Stimulated activated effector memory CD8-positive, alpha-beta T cell treated with anti-CD3 and anti-CD28 coated beads, Interleukin-12 subunit alpha, Interleukin-12 subunit beta, amount 100 ng/mL, for 72 hours (primary cell): Measurements from ENCODE around the gene GAB3.

ENCODE experiments used
- ATAC-seq: fragments of 150-1000 bp; cut with Tn5 transposase; 2 replicates; pipeline ENCODE4 v1.10.0; 2021
- DNase-seq, 2 donors: peaks; one replicate each; pipeline ENCODE4 v3.0.0; 2021 to 2022; ENCODE audit warnings: low spot score in 2 of 2
- H3K27ac Mint-ChIP-seq: one replicate; pipeline ENCODE4 v1.8.0; 2022; ENCODE audit warnings: mild to moderate bottlenecking, mixed read lengths
- H3K36me3 Mint-ChIP-seq: one replicate; pipeline ENCODE4 v1.8.0; 2022; ENCODE audit warnings: mild to moderate bottlenecking, mixed read lengths
- H3K4me1 Mint-ChIP-seq: one replicate; pipeline ENCODE4 v1.8.0; 2022; ENCODE audit warnings: mixed read lengths
- H3K4me3 Mint-ChIP-seq: one replicate; pipeline ENCODE4 v1.8.0; 2022; ENCODE audit warnings: mild to moderate bottlenecking, mixed read lengths
- H3K9me3 Mint-ChIP-seq: one replicate; pipeline ENCODE4 v1.8.0; 2022; ENCODE audit warnings: mixed read lengths

Gene GAB3

GRCh38 chrX:154750301-154751202 is at the start of gene GAB3:
Gene GAB3, minus strand, starts transcription at chrX:154751077. Its CDS starts 52 bp downstream, at chrX:154751025.
- DNase-seq = peak in 1 of 2 donors; percentile 67
- Mint-ChIP-seq H3K27ac (peak within 1 kb of the TSS; percentile 80), H3K36me3 (no peaks in the 10 kb centered on the region), H3K4me3 (peak within 1 kb of the TSS; percentile 71), H3K9me3 (no peaks in the 10 kb centered on the region), H3K4me1 (peaks cover 10% of the 10 kb centered on the region)
- ATAC-seq = peak; percentile 74

DNA sequence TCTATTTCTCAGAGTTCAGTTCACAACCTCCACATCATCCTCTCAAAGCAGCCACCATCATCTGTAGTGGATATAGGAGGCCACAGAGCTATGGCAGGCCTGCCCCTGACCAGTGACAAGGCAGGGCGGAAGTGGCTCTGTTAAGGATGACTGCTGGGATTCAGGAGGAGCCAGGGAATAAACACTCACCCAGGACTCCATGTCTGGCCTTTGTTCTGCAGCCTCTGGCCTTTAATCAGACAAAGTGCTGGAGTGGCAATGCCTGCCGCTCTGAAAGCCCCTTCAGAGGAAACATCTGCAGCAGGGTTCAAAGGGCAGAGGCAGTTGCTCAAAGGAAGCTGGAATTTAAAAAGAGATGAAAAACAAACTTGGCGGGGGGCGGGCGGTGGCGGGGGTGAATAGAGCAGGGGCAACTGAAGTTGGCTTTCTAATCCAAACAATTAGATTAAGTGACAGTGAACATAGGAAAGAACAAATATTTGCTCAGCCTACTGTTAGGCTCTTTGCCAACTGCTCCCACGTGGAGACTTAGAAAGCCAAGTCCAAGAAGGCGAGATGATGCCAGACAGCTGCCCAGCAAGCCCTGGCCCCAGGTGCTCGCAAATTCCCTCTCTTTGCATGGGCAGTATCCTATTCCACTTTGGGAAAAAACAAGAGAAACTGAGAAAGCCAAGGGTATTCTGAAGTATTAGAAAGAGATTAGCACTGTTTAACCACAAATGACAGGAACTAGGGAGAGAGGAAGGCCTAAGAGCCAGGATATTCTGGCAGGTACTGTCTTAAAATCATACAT is 48.9 kb upstream of the GAB3 start:
- ATAC-seq (no peak), DNase-seq (no peak)
- H3K27ac Mint-ChIP-seq = peak overlapping the region; percentile 87
- peaks cover 27% of the 10 kb centered on the region for H3K4me1 Mint-ChIP-seq
- peak overlapping the region; percentile 65 for H3K4me3 Mint-ChIP-seq
- peaks cover 9% of the 10 kb centered on the region for H3K36me3 Mint-ChIP-seq
- H3K9me3 Mint-ChIP-seq = peaks cover 2% of the 10 kb centered on the region

DNA sequence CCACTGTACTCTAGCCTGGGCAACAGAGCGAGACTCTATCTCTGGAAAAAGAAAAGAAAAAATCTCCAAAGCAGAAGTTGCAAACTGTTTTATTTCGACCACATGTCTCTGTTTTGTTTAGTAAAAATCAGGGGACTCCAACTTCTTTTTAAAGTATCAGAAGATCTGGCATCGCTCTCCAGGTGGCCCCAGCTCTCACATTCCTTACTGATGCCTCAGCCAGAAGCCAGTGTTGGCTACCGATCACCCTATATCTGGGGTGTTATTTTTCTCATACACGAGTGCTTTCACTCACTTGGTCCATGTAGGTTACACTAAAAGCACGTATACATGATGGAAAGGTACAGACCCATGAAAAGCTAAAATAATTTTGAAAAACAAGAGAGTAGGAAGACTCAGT is 46.1 kb upstream of the GAB3 start:
- peaks cover 9% of the 10 kb centered on the region for H3K36me3 Mint-ChIP-seq
- peaks cover 22% of the 10 kb centered on the region for H3K4me1 Mint-ChIP-seq
- H3K9me3 Mint-ChIP-seq = peaks cover 2% of the 10 kb centered on the region
- H3K4me3 Mint-ChIP-seq = no peak overlapping the region
- no peak overlapping the region for H3K27ac Mint-ChIP-seq
- no peak for ATAC-seq
- DNase-seq = no peak

GRCh38 chrX:154795016-154795415 is 44.1 kb upstream of the GAB3 start:
- Mint-ChIP-seq H3K9me3 (peaks cover 2% of the 10 kb centered on the region), H3K27ac (no peak overlapping the region), H3K4me3 (no peak overlapping the region), H3K36me3 (peaks cover 9% of the 10 kb centered on the region), H3K4me1 (peaks cover 18% of the 10 kb centered on the region)
- DNase-seq (no peak), ATAC-seq (no peak)

- Mint-ChIP-seq H3K36me3 (no peaks in the 10 kb centered on the region), H3K4me3 (no peak overlapping the region), H3K27ac (no peak overlapping the region), H3K4me1 (peaks cover 2% of the 10 kb centered on the region), H3K9me3 (no peaks in the 10 kb centered on the region)
- DNase-seq (no peak), ATAC-seq (no peak)
These were observed 42.4 kb upstream of the GAB3 start for GRCh38 chrX:154793084-154793795.

GRCh38 chrX:154791939-154792338 is 41.1 kb upstream of the GAB3 start:
- no peaks in the 10 kb centered on the region for H3K4me1 Mint-ChIP-seq
- H3K36me3 Mint-ChIP-seq = no peaks in the 10 kb centered on the region
- ATAC-seq (peak; percentile 57), DNase-seq (no peak)
- no peaks in the 10 kb centered on the region for H3K9me3 Mint-ChIP-seq
- no peak overlapping the region for H3K27ac Mint-ChIP-seq
- no peak overlapping the region for H3K4me3 Mint-ChIP-seq

GRCh38 chrX:154791467-154791866 is 40.6 kb upstream of the GAB3 start:
- H3K9me3 Mint-ChIP-seq = no peaks in the 10 kb centered on the region
- no peaks in the 10 kb centered on the region for H3K36me3 Mint-ChIP-seq
- ATAC-seq (no peak), DNase-seq (no peak)
- H3K27ac Mint-ChIP-seq = no peak overlapping the region
- H3K4me1 Mint-ChIP-seq = no peaks in the 10 kb centered on the region
- H3K4me3 Mint-ChIP-seq = no peak overlapping the region

DNA sequence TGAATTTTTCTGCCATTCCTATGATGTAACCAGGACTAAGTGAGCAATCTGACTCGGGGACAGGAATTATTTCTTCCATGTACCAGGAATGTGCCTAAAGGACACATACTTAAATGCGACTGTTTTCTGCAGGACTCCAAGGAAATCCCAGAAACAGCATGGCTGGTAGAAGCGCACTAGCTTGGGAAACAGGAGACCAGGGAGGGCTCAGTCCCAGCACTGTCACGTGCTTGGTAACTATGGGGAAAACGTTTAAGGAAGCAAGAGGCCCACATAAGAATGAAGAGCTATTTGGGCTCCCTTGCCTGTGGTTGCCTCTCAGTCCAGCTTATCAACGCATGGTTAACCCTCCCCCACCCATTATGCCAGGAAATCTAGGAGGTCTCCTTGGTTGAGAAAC is 34.8 kb upstream of the GAB3 start:
- DNase-seq (no peak), ATAC-seq (no peak)
- no peak overlapping the region for H3K27ac Mint-ChIP-seq
- no peaks in the 10 kb centered on the region for H3K9me3 Mint-ChIP-seq
- H3K4me1 Mint-ChIP-seq = peaks cover 22% of the 10 kb centered on the region
- H3K36me3 Mint-ChIP-seq = peaks cover 11% of the 10 kb centered on the region
- H3K4me3 Mint-ChIP-seq = no peak overlapping the region

DNA sequence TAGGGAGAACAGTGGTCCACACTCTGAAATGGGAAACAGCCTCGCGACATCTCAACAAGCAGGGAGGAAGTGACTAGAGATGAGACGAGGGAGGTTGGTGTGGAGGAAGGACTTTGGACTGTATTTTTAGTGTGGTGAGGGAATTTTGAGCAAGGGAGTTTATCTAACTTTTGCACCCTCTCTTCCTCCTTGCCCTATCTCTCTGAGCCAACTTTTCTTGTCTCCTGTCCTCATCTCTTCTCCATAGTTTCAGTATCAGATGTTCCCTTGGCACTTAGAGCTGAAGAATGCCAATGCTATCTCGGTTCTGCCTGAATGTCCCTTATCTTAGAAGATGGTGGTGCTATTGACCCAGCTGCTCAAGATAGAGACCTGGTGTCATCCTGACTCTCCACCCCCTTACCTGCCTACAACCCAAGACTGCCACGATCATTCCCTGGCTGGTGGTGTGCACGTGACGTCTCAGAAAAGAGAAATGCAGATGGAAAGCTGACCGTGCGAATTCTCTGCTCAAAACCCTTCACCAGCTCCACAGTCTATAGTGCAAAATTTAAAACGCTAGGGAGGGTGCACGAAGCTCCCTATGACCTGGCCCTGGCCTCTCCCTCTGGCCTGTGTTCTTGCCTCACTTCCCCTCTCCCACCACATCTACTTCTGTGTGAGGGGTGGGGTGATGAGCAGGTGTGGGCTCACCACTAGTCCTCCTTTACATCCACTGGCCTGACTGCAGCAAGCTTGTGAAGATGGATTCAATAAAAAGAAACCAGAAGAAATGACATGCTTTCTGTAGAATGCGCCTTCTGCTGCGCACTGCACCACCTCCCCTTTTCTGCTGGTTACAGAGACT is 33.5 kb upstream of the GAB3 start:
- Mint-ChIP-seq H3K27ac (no peak overlapping the region), H3K4me3 (peak overlapping the region; percentile 42), H3K4me1 (peaks cover 22% of the 10 kb centered on the region), H3K36me3 (peaks cover 12% of the 10 kb centered on the region), H3K9me3 (no peaks in the 10 kb centered on the region)
- DNase-seq (no peak), ATAC-seq (no peak)

- peaks cover 30% of the 10 kb centered on the region for H3K4me1 Mint-ChIP-seq
- no peak overlapping the region for H3K4me3 Mint-ChIP-seq
- H3K36me3 Mint-ChIP-seq = peaks cover 40% of the 10 kb centered on the region
- H3K27ac Mint-ChIP-seq = no peak overlapping the region
- ATAC-seq = no peak
- H3K9me3 Mint-ChIP-seq = no peaks in the 10 kb centered on the region
- DNase-seq = no peak
These were observed 30.1 kb upstream of the GAB3 start for GRCh38 chrX:154780968-154781367.

DNA sequence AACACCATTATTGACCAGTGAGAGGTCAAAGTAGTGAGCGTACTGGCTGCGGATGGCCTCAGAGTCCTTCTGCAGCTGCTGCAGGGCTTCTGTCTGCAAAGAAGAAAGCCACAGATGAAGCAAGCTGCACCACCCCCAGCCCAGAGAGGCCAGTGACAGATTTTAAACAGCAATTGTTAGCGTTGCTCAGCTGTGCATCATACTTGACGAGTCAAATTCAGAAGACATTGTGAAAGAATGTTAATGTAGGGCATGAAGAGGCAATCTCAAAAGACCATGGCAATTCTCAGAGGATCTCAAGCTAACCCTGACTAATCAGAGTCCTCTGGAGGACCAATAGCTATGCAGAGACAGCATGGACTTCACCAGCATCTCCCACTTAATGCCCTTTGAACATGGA is 28.4 kb upstream of the GAB3 start:
- Mint-ChIP-seq H3K4me1 (peaks cover 36% of the 10 kb centered on the region), H3K27ac (no peak overlapping the region), H3K9me3 (no peaks in the 10 kb centered on the region), H3K4me3 (no peak overlapping the region), H3K36me3 (peaks cover 57% of the 10 kb centered on the region)
- ATAC-seq (peak; percentile 59), DNase-seq (no peak)

DNA sequence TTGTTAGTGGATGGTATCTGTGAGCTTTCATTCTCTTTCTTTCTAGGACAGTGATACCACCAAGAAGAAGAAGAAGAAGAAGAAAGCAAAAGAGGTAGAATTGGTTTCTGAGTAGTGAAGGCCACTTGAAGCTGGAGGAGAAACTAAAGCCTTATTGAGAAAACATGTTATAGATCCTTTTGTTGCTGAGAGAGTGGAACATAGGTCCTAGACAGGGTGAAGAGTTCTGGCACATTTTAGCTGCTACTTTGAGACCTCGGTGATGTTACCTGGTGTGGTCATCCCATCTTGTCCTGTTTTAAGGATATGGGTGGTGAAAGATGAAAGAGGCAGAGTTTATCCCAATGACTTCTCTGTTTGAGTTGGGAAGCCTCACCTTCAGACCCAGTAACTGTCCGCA is 25.9 kb upstream of the GAB3 start:
- peaks cover 76% of the 10 kb centered on the region for H3K36me3 Mint-ChIP-seq
- no peak overlapping the region for H3K4me3 Mint-ChIP-seq
- no peak for DNase-seq
- peaks cover 16% of the 10 kb centered on the region for H3K4me1 Mint-ChIP-seq
- peak overlapping the region; percentile 69 for H3K27ac Mint-ChIP-seq
- ATAC-seq = no peak
- H3K9me3 Mint-ChIP-seq = no peaks in the 10 kb centered on the region

GRCh38 chrX:154775419-154776349 is 24.8 kb upstream of the GAB3 start:
- H3K27ac Mint-ChIP-seq = peak overlapping the region; percentile 69
- H3K9me3 Mint-ChIP-seq = no peaks in the 10 kb centered on the region
- ATAC-seq = peak; percentile 87
- peak in 1 of 2 donors; percentile 3 for DNase-seq
- peaks cover 16% of the 10 kb centered on the region for H3K4me1 Mint-ChIP-seq
- no peak overlapping the region for H3K4me3 Mint-ChIP-seq
- peaks cover 77% of the 10 kb centered on the region for H3K36me3 Mint-ChIP-seq

DNA sequence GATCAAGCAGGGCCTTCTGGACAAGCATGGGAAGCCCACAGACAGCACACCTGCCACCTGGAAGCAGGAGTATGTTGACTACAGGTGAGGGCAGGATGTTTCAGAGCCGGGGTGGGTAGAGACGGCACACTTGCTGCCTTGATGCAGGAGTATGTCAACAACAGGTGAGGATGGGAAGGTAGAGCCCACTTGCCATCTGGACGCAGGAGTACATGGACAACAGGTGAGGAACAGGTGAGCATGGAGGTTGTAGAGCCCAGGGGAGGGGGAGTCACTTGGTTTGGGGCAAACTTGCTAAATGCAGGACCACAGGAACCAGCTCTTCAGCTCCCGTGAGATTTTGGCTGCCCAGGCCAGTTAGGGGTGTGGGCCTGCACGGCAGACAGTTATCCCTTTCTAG is 23.7 kb upstream of the GAB3 start:
- peak overlapping the region; percentile 29 for H3K27ac Mint-ChIP-seq
- DNase-seq (no peak), ATAC-seq (no peak)
- H3K4me3 Mint-ChIP-seq = no peak overlapping the region
- peaks cover 87% of the 10 kb centered on the region for H3K36me3 Mint-ChIP-seq
- peaks cover 16% of the 10 kb centered on the region for H3K4me1 Mint-ChIP-seq
- no peaks in the 10 kb centered on the region for H3K9me3 Mint-ChIP-seq
